GM19438 (cell line): Measurements from ENCODE around the gene TIAM2.

Experiments used
- ATAC-seq: cut with Tn5 transposase; IDR thresholded peaks from one replicate; pipeline ENCODE4 v1.9.1; 2021; ENCODE audit warnings: low read depth; ENCODE audit not compliant: unreplicated experiment

TIAM2 gene

GRCh38 chr6:155055729-155056128, 60.6 kb downstream of the TIAM2 start:
- no peak for ATAC-seq

- no peak for ATAC-seq
Measured at GRCh38 chr6:155056756-155057155, 61.6 kb downstream of the TIAM2 start.

GRCh38 chr6:155061381-155061780, 66.3 kb downstream of the TIAM2 start:
- no peak for ATAC-seq

GRCh38 chr6:155062866-155063341, 67.8 kb downstream of the TIAM2 start:
- ATAC-seq, result no peak

- no peak for ATAC-seq
Measured at GRCh38 chr6:155064303-155064702, 69.2 kb downstream of the TIAM2 start.

GRCh38 chr6:155066361-155066760, 71.2 kb downstream of the TIAM2 start:
- no peak for ATAC-seq

GRCh38 chr6:155066921-155067680, 72.0 kb downstream of the TIAM2 start:
- no peak for ATAC-seq

GRCh38 chr6:155067956-155068615, 73.0 kb downstream of the TIAM2 start:
- no peak for ATAC-seq

GRCh38 chr6:155069543-155069942, 74.4 kb downstream of the TIAM2 start:
- no peak for ATAC-seq

- no peak for ATAC-seq
Measured at GRCh38 chr6:155075930-155076695, 81.0 kb downstream of the TIAM2 start.

- no peak for ATAC-seq
Measured at GRCh38 chr6:155077331-155077730, 82.2 kb downstream of the TIAM2 start.

- no peak for ATAC-seq
Measured at GRCh38 chr6:155077784-155078183, 82.7 kb downstream of the TIAM2 start.

GRCh38 chr6:155078331-155078745, 83.2 kb downstream of the TIAM2 start:
- ATAC-seq, result no peak

GRCh38 chr6:155079985-155080452, 84.9 kb downstream of the TIAM2 start:
- ATAC-seq, result no peak

GRCh38 chr6:155080881-155081845, 86.0 kb downstream of the TIAM2 start:
- no peak for ATAC-seq

GRCh38 chr6:155084431-155085123, 89.5 kb downstream of the TIAM2 start:
- no peak for ATAC-seq

GRCh38 chr6:155085582-155086257, 90.6 kb downstream of the TIAM2 start:
- ATAC-seq, result no peak

- ATAC-seq, result no peak
Measured at GRCh38 chr6:155088856-155089255, 93.7 kb downstream of the TIAM2 start.

- ATAC-seq, result no peak
Measured at GRCh38 chr6:155089746-155090145, 94.6 kb downstream of the TIAM2 start.
